ENCODE results near the gene VPS37C. TPM values are rescaled to one million over a fixed set of nuclear protein-coding genes. Genes with fewer than 3 reads are reported as not detected.

VPS37C gene
- total RNA-seq, 1 experiment from 2014 or later: 23.1 TPM

GRCh38 chr11:61098778-61099177 lies 62.4 kb downstream of the VPS37C start:
- Histone ChIP-seq H3K36me3 (ENCODE audit: control insufficient read depth in 1 of 2, insufficient read depth in 2 of 2, low read length in 2 of 2) (no peaks in the 10 kb centered on the region), H3K9me2 (ENCODE audit: insufficient read depth) (no peaks in the 10 kb centered on the region), H3K4me1 (ENCODE audit: control insufficient read depth in 1 of 2, insufficient read depth in 2 of 2, low read length in 2 of 2) (no peaks in the 10 kb centered on the region), H2AFZ (ENCODE audit: low read depth, low read length, poor library complexity, severe bottlenecking) (no peak overlapping the region), H3K27me3 (ENCODE audit: insufficient read depth, low read length) (no peaks in the 10 kb centered on the region), H3K9ac (ENCODE audit: low read length) (no peak overlapping the region), H3K27ac (ENCODE audit: low read depth, low read length) (no peak overlapping the region), H3K4me3 (replicated peaks in 1 of 2; ENCODE audit: low read depth in 1 of 2, low read length in 2 of 2) (no peak overlapping the region), H3K4me2 (ENCODE audit: low read length) (no peak overlapping the region), H3K79me2 (ENCODE audit: insufficient read depth, low read length) (no peaks in the 10 kb centered on the region), H3K9me3 (ENCODE audit: control insufficient read depth in 1 of 2, insufficient read depth in 1 of 2, low read depth in 1 of 2, low read length in 2 of 2) (no peaks in the 10 kb centered on the region), H4K20me1 (ENCODE audit: insufficient read depth) (no peaks in the 10 kb centered on the region)
- ChIA-PET RAD21 (ENCODE audit: low non-redundant PET in 1 of 2, low total read pairs in 2 of 2, uncharacterized antibody in 2 of 2, unreplicated experiment in 2 of 2) (no interaction called here), CTCF (no interaction called here), POLR2A (no interaction called here)
- no TSS peak for BruUV-seq (replicated peaks)
- DNase-seq (ENCODE audit: low read depth, low spot score): no peak
- intact Hi-C loops (cut with micrococcal nuclease): no loop called here
- no peak for ATAC-seq
- TF ChIP-seq SIN3A (IDR thresholded peaks at IDR 0.05; ENCODE audit: low read depth) (no peak), EGR1 (IDR thresholded peaks at IDR 0.05; ENCODE audit: low read depth) (no peak), ZBTB33 (IDR thresholded peaks at IDR 0.05; ENCODE audit: extremely low read depth, insufficient replicate concordance, low read length) (no peak), POLR2AphosphoS5 (IDR thresholded peaks at IDR 0.05; ENCODE audit: low read depth, low read length) (no peak), EZH2phosphoT487 (IDR thresholded peaks at IDR 0.05; ENCODE audit: borderline replicate concordance) (no peak), SP1 (IDR thresholded peaks at IDR 0.05; ENCODE audit: low read depth) (no peak), MAX (IDR thresholded peaks at IDR 0.05) (no peak), CTCF (IDR thresholded peaks at IDR 0.05 in 2 of 3, conservative IDR thresholded peaks at IDR 0.05 in 1 of 3; ENCODE audit: borderline replicate concordance in 1 of 3, insufficient read depth in 1 of 3, low read depth in 2 of 3, low read length in 2 of 3) (no peak), SRF (IDR thresholded peaks at IDR 0.05; ENCODE audit: low read depth) (no peak), POLR2A (IDR thresholded peaks at IDR 0.05; ENCODE audit: borderline replicate concordance, extremely low read depth, insufficient read depth, insufficient read length) (no peak), CEBPB (IDR thresholded peaks at IDR 0.05; ENCODE audit: low read depth) (no peak), ELF1 (IDR thresholded peaks at IDR 0.05; ENCODE audit: borderline replicate concordance, low read depth) (no peak), ZNF274 (IDR thresholded peaks at IDR 0.05; ENCODE audit: low read depth, low read length) (no peak), EZH2 (IDR thresholded peaks at IDR 0.05) (no peak), CBX3 (IDR thresholded peaks at IDR 0.05; ENCODE audit: low read depth) (no peak), TCF7L2 (IDR thresholded peaks at IDR 0.05; ENCODE audit: borderline replicate concordance, extremely low read depth, insufficient read depth, insufficient read length) (no peak), REST (IDR thresholded peaks at IDR 0.05; ENCODE audit: low read depth) (no peak), YY1 (IDR thresholded peaks at IDR 0.05; ENCODE audit: extremely low read depth, insufficient replicate concordance, low read depth, low read length) (no peak), RAD21 (IDR thresholded peaks at IDR 0.05; ENCODE audit: low read depth) (no peak), ZFX (IDR thresholded peaks at IDR 0.05) (no peak)

All from HCT116 (cell line).